Esophagus muscularis mucosa (tissue), 4 donors: ENCODE results near the gene BCL11A.

Experiments
- CTCF ChIP-seq, 3 experiments: fragments of 200-600 bp in 2 of 3; fragments of 450-650 bp in 1 of 3; sonication (generic) in 2 of 3; IDR thresholded peaks; one replicate each; pipeline ENCODE4 v1.5.1; 2017 to 2019; ENCODE audit warnings: antibody characterized with exemption in 3 of 3, mild to moderate bottlenecking in 2 of 3, moderate library complexity in 1 of 3
- EP300 ChIP-seq: sonication (generic); formaldehyde crosslinking; IDR thresholded peaks from one replicate; pipeline ENCODE4 v1.6.1; 2017; ENCODE audit warnings: antibody characterized with exemption
- POLR2A ChIP-seq: fragments of 450-650 bp; IDR thresholded peaks from one replicate; pipeline ENCODE4 v1.6.1; 2017; ENCODE audit warnings: antibody characterized with exemption, moderate library complexity, mild to moderate bottlenecking, low read depth
- POLR2AphosphoS5 ChIP-seq, 2 donors: sonication (generic); formaldehyde crosslinking; IDR thresholded peaks; one replicate each; pipeline ENCODE4 v1.6.1; 2017; ENCODE audit warnings: antibody characterized with exemption in 2 of 2

GRCh38 chr2:60489289-60489688 lies 64.2 kb downstream of the BCL11A start:
- no peak for TF ChIP-seq CTCF (IDR thresholded peaks at IDR 0.05)
- no peak for TF ChIP-seq POLR2AphosphoS5 (IDR thresholded peaks at IDR 0.05)
- no peak for TF ChIP-seq POLR2A
- TF ChIP-seq EP300, result no peak
